Common myeloid progenitor, CD34-positive (primary cell): ENCODE results near the gene MBTD1.
"Not testable (repeated sequence)": the region's sequence is repeated elsewhere in the genome, so short reads cannot be mapped to it uniquely, and the experiment has no call there.

ENCODE experiments used
- CTCF ChIA-PET: fragments of 350-600 bp; sonication (Branson Sonifier 250); formaldehyde crosslinking; loops from one replicate; lab custom pipeline; 2021; ENCODE audit warnings: antibody characterized with exemption; lab: Charles Lee
- POLR2A ChIA-PET: fragments of 350-600 bp; sonication (Branson Sonifier 250); formaldehyde crosslinking; loops from one replicate; lab custom pipeline; 2021; ENCODE audit warnings: antibody characterized with exemption; lab: Charles Lee
- DNase-seq, 3 donors: peaks; one replicate each; pipeline versions ENCODE4 v3.0.0 to v3.0.0-alpha.2; 2013
- H3K27ac ChIP-seq, 2 experiments: 1 replicate in 1 of 2; 2 replicates in 1 of 2; pipeline ENCODE4 v1.7.0; 2013; ENCODE audit warnings: inconsistent platforms in 2 of 2, low read length in 2 of 2, mild to moderate bottlenecking in 2 of 2, low read depth in 1 of 2, moderate library complexity in 1 of 2; ENCODE audit not compliant: severe bottlenecking in 2 of 2, insufficient read depth in 1 of 2, poor library complexity in 1 of 2
- H3K27me3 ChIP-seq, 5 experiments: replicated peaks in 2 of 5; 1 replicate in 3 of 5; 2 replicates in 2 of 5; pipeline versions ENCODE4 v1.6.1 to v1.7.0; 2013; ENCODE audit warnings: low read length in 4 of 5, mild to moderate bottlenecking in 2 of 5, moderate library complexity in 2 of 5, inconsistent platforms in 1 of 5; ENCODE audit not compliant: insufficient read depth in 5 of 5, control insufficient read depth in 4 of 5
- H3K36me3 ChIP-seq, 4 experiments: 1 replicate in 2 of 4; 2 replicates in 2 of 4; pipeline versions ENCODE4 v1.6.1 to v1.7.0; 2013; ENCODE audit warnings: low read length in 3 of 4, control low read depth in 1 of 4, mild to moderate bottlenecking in 1 of 4; ENCODE audit not compliant: control insufficient read depth in 4 of 4, insufficient read depth in 4 of 4
- H3K4me1 ChIP-seq, 4 experiments: 1 replicate in 3 of 4; 2 replicates in 1 of 4; pipeline versions ENCODE4 v1.6.1 to v1.7.1; 2013; ENCODE audit warnings: low read length in 3 of 4, mild to moderate bottlenecking in 3 of 4, control low read depth in 1 of 4, inconsistent platforms in 1 of 4, moderate library complexity in 1 of 4; ENCODE audit not compliant: control insufficient read depth in 4 of 4, insufficient read depth in 4 of 4; ENCODE audit errors: control extremely low read depth in 1 of 4
- H3K4me3 ChIP-seq, 7 experiments: 1 replicate in 4 of 7; 2 replicates in 3 of 7; pipeline versions ENCODE4 v1.5.1 to v1.7.0; 2013; ENCODE audit warnings: mild to moderate bottlenecking in 7 of 7, low read length in 6 of 7, moderate library complexity in 6 of 7, inconsistent platforms in 2 of 7, low read depth in 2 of 7, control low read depth in 1 of 7; ENCODE audit not compliant: insufficient read depth in 4 of 7, control insufficient read depth in 1 of 7; ENCODE audit errors: extremely low read depth in 1 of 7
- H3K9me3 ChIP-seq, 5 experiments: 1 replicate in 4 of 5; 2 replicates in 1 of 5; pipeline versions ENCODE4 v1.6.1 to v1.7.1; 2013; ENCODE audit warnings: low read length in 4 of 5, mild to moderate bottlenecking in 2 of 5, inconsistent platforms in 1 of 5, low read depth in 1 of 5, moderate library complexity in 1 of 5; ENCODE audit not compliant: control insufficient read depth in 4 of 5, insufficient read depth in 2 of 5; ENCODE audit errors: control extremely low read depth in 1 of 5
- WGBS: methylation state at CpG from one replicate; pipeline ENCODE4 v1.1.5; 2013; ENCODE audit not compliant: insufficient coverage; 5-methylcytosine and 5-hydroxymethylcytosine counted together

Gene MBTD1

GRCh38 chr17:51180486-51180885 lies 79.4 kb downstream of the MBTD1 start:
- ChIA-PET CTCF (interaction anchor here (1.0 kb wide), 1 partner anchor 180 kb away, joined by 3 read pairs; no protein-coding TSS in a partner anchor), POLR2A (no interaction called here)
- Histone ChIP-seq H3K27me3 (no peaks in the 10 kb centered on the region), H3K36me3 (peaks cover 8 to 47% (median 32%) of the 10 kb centered on the region in 4 experiments), H3K27ac (no peak overlapping the region), H3K4me1 (peaks cover 0 to 3% (median 0%) of the 10 kb centered on the region in 4 experiments), H3K9me3 (no peaks in the 10 kb centered on the region), H3K4me3 (no peak overlapping the region)
- no peak for DNase-seq
- 100% methylated on average over 1 of the region's 5 CpGs for WGBS

- H3K4me1 ChIP-seq = peaks cover 0 to 10% (median 4%) of the 10 kb centered on the region in 4 experiments
- H3K27me3 ChIP-seq, H3K9me3 ChIP-seq, POLR2A ChIA-PET, H3K27ac ChIP-seq, H3K4me3 ChIP-seq, DNase-seq: not testable (repeated sequence)
- WGBS = 89% methylated on average over 9 of the region's 9 CpGs
- H3K36me3 ChIP-seq = peaks cover 11 to 50% (median 37%) of the 10 kb centered on the region in 4 experiments
- CTCF ChIA-PET = interaction anchor here (2.4 kb wide), 1 partner anchor 10 kb away, joined by 6 read pairs; no protein-coding TSS in a partner anchor
These were observed 87.8 kb downstream of the MBTD1 start for GRCh38 chr17:51172030-51172429.

GRCh38 chr17:51170736-51171135 lies 89.1 kb downstream of the MBTD1 start:
- peaks cover 0 to 13% (median 11%) of the 10 kb centered on the region in 4 experiments for H3K4me1 ChIP-seq
- H3K27me3 ChIP-seq = no peaks in the 10 kb centered on the region
- WGBS = no CpG with 5 or more reads among the region's 2 CpGs
- no peak overlapping the region for H3K27ac ChIP-seq
- no peak for DNase-seq
- POLR2A ChIA-PET = no interaction called here
- no peak overlapping the region for H3K4me3 ChIP-seq
- peaks cover 11 to 50% (median 36%) of the 10 kb centered on the region in 4 experiments for H3K36me3 ChIP-seq
- CTCF ChIA-PET = interaction anchor here (1.5 to 2.4 kb wide), 2 partner anchors 9 to 14 kb away, joined by 5 to 6 read pairs; no protein-coding TSS in a partner anchor
- H3K9me3 ChIP-seq = no peaks in the 10 kb centered on the region

- 100% methylated on average over 1 of the region's 1 CpG for WGBS
- CTCF ChIA-PET = interaction anchor here (1.5 kb wide), 1 partner anchor 15 kb away, joined by 5 read pairs; no protein-coding TSS in a partner anchor
- Histone ChIP-seq H3K4me1 (peaks cover 0 to 20% (median 15%) of the 10 kb centered on the region in 4 experiments), H3K4me3 (no peak overlapping the region), H3K27me3 (no peaks in the 10 kb centered on the region), H3K9me3 (no peaks in the 10 kb centered on the region), H3K36me3 (peaks cover 11 to 50% (median 35%) of the 10 kb centered on the region in 4 experiments), H3K27ac (no peak overlapping the region)
- POLR2A ChIA-PET = no interaction called here
- no peak for DNase-seq
These were observed 90.5 kb downstream of the MBTD1 start for GRCh38 chr17:51169340-51169739.

GRCh38 chr17:51166987-51167931 lies 92.6 kb downstream of the MBTD1 start:
- POLR2A ChIA-PET = no interaction called here
- peak overlapping the region; percentile 70 to 88 (median 84) for H3K4me3 ChIP-seq
- WGBS = 9% methylated on average over 19 of the region's 42 CpGs
- peak overlapping the region in 1 of 2 experiments; percentile 75 for H3K27ac ChIP-seq
- no peaks in the 10 kb centered on the region for H3K9me3 ChIP-seq
- no peaks in the 10 kb centered on the region for H3K27me3 ChIP-seq
- H3K36me3 ChIP-seq = peaks cover 9 to 51% (median 31%) of the 10 kb centered on the region in 4 experiments
- peaks cover 0 to 20% (median 15%) of the 10 kb centered on the region in 4 experiments for H3K4me1 ChIP-seq
- CTCF ChIA-PET = interaction anchor here (0.9 to 1.4 kb wide), 3 partner anchors 14 to 163 kb away, joined by 3 to 4 read pairs (median 3); partner anchors contain the start of gene NME1
- peak; percentile 53 to 71 (median 65) for DNase-seq

GRCh38 chr17:51166198-51166986 lies 93.5 kb downstream of the MBTD1 start, which contains the start of gene NME2:
Gene NME2 (plus strand): TSS chr17:51166411. CDS start chr17:51166831, 420 bp downstream.
- H3K4me1 ChIP-seq = peaks cover 0 to 20% (median 15%) of the 10 kb centered on the region in 4 experiments
- peak within 1 kb of the TSS; percentile 70 to 88 (median 84) for H3K4me3 ChIP-seq
- H3K36me3 ChIP-seq = peaks cover 8 to 53% (median 31%) of the 10 kb centered on the region in 4 experiments
- H3K9me3 ChIP-seq = no peaks in the 10 kb centered on the region
- peak; percentile 60 to 79 (median 75) for DNase-seq
- H3K27ac ChIP-seq = peak within 1 kb of the TSS in 1 of 2 experiments; percentile 75
- CTCF ChIA-PET = interaction anchor here (0.7 to 2.1 kb wide), 6 partner anchors 10 to 168 kb away, joined by 3 to 5 read pairs (median 3); partner anchors contain the start of gene NME1
- 0% methylated on average over 73 of the region's 98 CpGs for WGBS
- H3K27me3 ChIP-seq = no peaks in the 10 kb centered on the region
- POLR2A ChIA-PET = no interaction called here
